GM12878 (cell line): ENCODE results near the gene DNAJC13. TPM values are rescaled to one million over a fixed set of nuclear protein-coding genes. Genes with fewer than 3 reads are reported as not detected.

Source experiments
- ATAC-seq: fragments of 200-7000 bp; cut with Tn5 transposase; 3 replicates; pipeline ENCODE4 v1.9.1; 2020; ENCODE audit warnings: mild to moderate bottlenecking, moderate library complexity
- BruUV-seq: library from RNA; stranded (reverse); fragments of 400-500 nt; replicated peaks from 2 replicates; lab custom pipeline; 2021; lab: Mats Ljungman, UMichigan
- CTCF ChIA-PET: fragments of 300-600 bp; sonication (Branson Sonifier 250); formaldehyde crosslinking; extraction: SDS; loops from one replicate; lab custom pipeline; 2021; ENCODE audit warnings: inconsistent platforms; lab: Yijun Ruan, JAX
- POLR2A ChIA-PET: fragments of 350-600 bp; formaldehyde crosslinking; extraction: SDS; loops from one replicate; lab custom pipeline; 2021; ENCODE audit warnings: inconsistent platforms; lab: Charles Lee
- RAD21 ChIA-PET: fragments of 300-600 bp; sonication (Branson Sonifier 250); formaldehyde crosslinking; loops from one replicate; lab custom pipeline; 2023; ENCODE audit warnings: antibody characterized with exemption; ENCODE audit not compliant: unreplicated experiment; lab: Charles Lee
- SMC1A ChIA-PET: fragments of 300-600 bp; sonication (Branson Sonifier 250); formaldehyde crosslinking; loops from one replicate; lab custom pipeline; 2023; ENCODE audit not compliant: unreplicated experiment, uncharacterized antibody; lab: Charles Lee
- DNase-seq: peaks from one replicate; pipeline ENCODE4 v3.0.0-alpha.2; 2011; ENCODE audit warnings: low read depth, low spot score
- FAIRE-seq: peaks from 3 replicates; lab custom pipeline; 2011; peaks lifted over from hg19 to GRCh38; lab: Jason Lieb, UNC
- H2AFZ ChIP-seq: 2 replicates; pipeline ENCODE4 v1.6.0; 2011; ENCODE audit warnings: low read depth, low read length, control low read depth; ENCODE audit not compliant: control insufficient read depth
- H3K27ac ChIP-seq: 2 replicates; pipeline ENCODE4 v1.5.1; 2011; ENCODE audit warnings: control low read depth; ENCODE audit not compliant: control insufficient read depth, insufficient read depth
- H3K27me3 ChIP-seq, 2 experiments: replicated peaks in 1 of 2; 2 replicates each; pipeline versions ENCODE4 v1.6.0 to v1.6.1; 2011; ENCODE audit warnings: low read length in 1 of 2; ENCODE audit not compliant: control insufficient read depth in 2 of 2, insufficient read depth in 2 of 2
- H3K36me3 ChIP-seq, 2 experiments: 2 replicates each; pipeline ENCODE4 v1.5.1; 2011; ENCODE audit warnings: low read length in 1 of 2; ENCODE audit not compliant: control insufficient read depth in 2 of 2, insufficient read depth in 2 of 2
- H3K4me1 ChIP-seq: 2 replicates; pipeline ENCODE4 v1.6.1; 2011; ENCODE audit warnings: mild to moderate bottlenecking, low read length, moderate library complexity, mixed read lengths; ENCODE audit not compliant: control insufficient read depth, insufficient read depth
- H3K4me2 ChIP-seq: 2 replicates; pipeline ENCODE4 v1.6.0; 2011; ENCODE audit warnings: control low read depth; ENCODE audit not compliant: control insufficient read depth, insufficient read depth
- H3K4me3 ChIP-seq: fragments of 200-600 bp; sonication (generic); 2 replicates; pipeline ENCODE4 v1.5.1; 2016
- H3K79me2 ChIP-seq: 2 replicates; pipeline ENCODE4 v1.6.0; 2011; ENCODE audit warnings: low read length; ENCODE audit not compliant: control insufficient read depth, insufficient read depth
- H3K9ac ChIP-seq: 2 replicates; pipeline ENCODE4 v1.8.0; 2011; ENCODE audit warnings: low read length, control low read depth, mixed read lengths; ENCODE audit not compliant: control insufficient read depth, insufficient read depth
- H3K9me3 ChIP-seq: replicated peaks from 3 replicates; pipeline ENCODE4 v1.5.1; 2011; ENCODE audit warnings: mild to moderate bottlenecking, low read length; ENCODE audit not compliant: control insufficient read depth, insufficient read depth
- H4K20me1 ChIP-seq: 2 replicates; pipeline ENCODE4 v1.6.0; 2011; ENCODE audit not compliant: control insufficient read depth, insufficient read depth
- BCL11A ChIP-seq: IDR thresholded peaks from 2 replicates; pipeline ENCODE4 v1.6.1; 2011; ENCODE audit warnings: low read depth, low read length
- CEBPB ChIP-seq, 2 experiments: fragments of 150-350 bp in 1 of 2; IDR thresholded peaks; 2 replicates each; pipeline ENCODE4 v1.6.1; 2012 to 2014; ENCODE audit warnings: low read depth in 2 of 2, low read length in 2 of 2, borderline replicate concordance in 1 of 2, inconsistent platforms in 1 of 2
- EED ChIP-seq: sonication (generic); IDR thresholded peaks from 2 replicates; pipeline ENCODE4 v1.6.1; 2016; ENCODE audit warnings: antibody characterized with exemption, low read depth
- HDGF ChIP-seq: fragments of 450-650 bp; IDR thresholded peaks from 2 replicates; pipeline ENCODE4 v1.6.1; 2016; ENCODE audit warnings: antibody characterized with exemption
- HSF1 ChIP-seq: fragments of 150-350 bp; IDR thresholded peaks from 2 replicates; pipeline ENCODE4 v1.6.1; 2014; ENCODE audit warnings: mild to moderate bottlenecking, low read depth, low read length
- MYB ChIP-seq: fragments of 150-350 bp; IDR thresholded peaks from 2 replicates; pipeline ENCODE4 v1.6.1; 2014; ENCODE audit warnings: mild to moderate bottlenecking, low read depth, low read length, borderline replicate concordance
- SREBF2 ChIP-seq: IDR thresholded peaks from 2 replicates; pipeline ENCODE4 v1.6.1; 2012; ENCODE audit warnings: mild to moderate bottlenecking, low read length
- SRF ChIP-seq, 2 experiments: IDR thresholded peaks; 2 replicates each; pipeline ENCODE4 v1.6.1; 2011; ENCODE audit warnings: low read depth in 2 of 2, low read length in 2 of 2, mild to moderate bottlenecking in 1 of 2, moderate library complexity in 1 of 2
- TBL1XR1 ChIP-seq: IDR thresholded peaks from 2 replicates; pipeline ENCODE4 v1.6.1; 2012; ENCODE audit warnings: low read depth, low read length, improper control_type of control experiment
- TCF3 ChIP-seq: IDR thresholded peaks from 2 replicates; pipeline ENCODE4 v1.6.1; 2012; ENCODE audit warnings: low read depth, mild to moderate bottlenecking, low read length, borderline replicate concordance; ENCODE audit not compliant: insufficient read depth
- WGBS: methylation state at CpG from one replicate; pipeline ENCODE4 v1.1.6; 2016; ENCODE audit warnings: low lambda C conversion rate; ENCODE audit not compliant: insufficient replicate concordance, insufficient coverage; ENCODE audit errors: missing lambda C conversion rate; 5-methylcytosine and 5-hydroxymethylcytosine counted together
- in situ Hi-C: fragments of 300-500 bp; cut with MboI; formaldehyde crosslinking; loops from 9 replicates; pipeline ENCODE4 v1.14.3; 2018; ENCODE audit warnings: mixed read lengths
- intact Hi-C: fragments of 100-400 bp; cut with micrococcal nuclease; formaldehyde crosslinking; loops from one replicate; pipeline ENCODE4 v1.14.2; 2022; ENCODE audit not compliant: unreplicated experiment
- polyA plus RNA-seq, 11 experiments: library from polyadenylated mRNA; depleted of rRNA in 4 of 11; unstranded in 6 of 11; stranded (reverse) in 5 of 11; fragments of >200 nt; fragmentation: Nextera tagmentation in 4 of 11; fragmentation: Illumina TruSeq in 1 of 11; extraction: Ambion mirVana in 4 of 11; extraction: Trizol in 1 of 11; gene quantifications; 1 replicate in 1 of 11; 2 replicates in 10 of 11; pipeline versions ENCODE4 v1.2.1 to v1.2.3, GENCODE V29; 2011 to 2016; ENCODE audit warnings: inconsistent platforms in 2 of 11, missing spikeins in 2 of 11, low read depth in 1 of 11
- total RNA-seq, 4 experiments: library from RNA; depleted of rRNA in 3 of 4; stranded (reverse); fragments of >200 nt in 3 of 4; fragmentation: Illumina TruSeq in 1 of 4; extraction: Trizol in 1 of 4; gene quantifications; 2 replicates each; pipeline versions ENCODE4 v1.2.1 to v1.2.3, GENCODE V29; 2013 to 2021
- TF ChIP-seq, protein P1 (sequence below): fragments of 450-650 bp; IDR thresholded peaks from 2 replicates; pipeline ENCODE4 v1.6.1; 2017; ENCODE audit warnings: mild to moderate bottlenecking
- TF ChIP-seq, protein P2 (sequence below): fragments of 450-650 bp; IDR thresholded peaks from 2 replicates; pipeline ENCODE4 v1.6.1; 2017; ENCODE audit warnings: borderline replicate concordance
- TF ChIP-seq, protein P3 (sequence below): fragments of 450-650 bp; formaldehyde crosslinking; IDR thresholded peaks from 2 replicates; pipeline ENCODE4 v1.4.0; 2020; ENCODE audit warnings: mild to moderate bottlenecking, moderate library complexity

Gene DNAJC13
- total and polyA plus RNA-seq, 10 of the 15 experiments (the other 5 are each of a cell fraction or from before 2014, with no cell fraction given) = 8.3 to 33.9 (median 17.0) TPM

DNA sequence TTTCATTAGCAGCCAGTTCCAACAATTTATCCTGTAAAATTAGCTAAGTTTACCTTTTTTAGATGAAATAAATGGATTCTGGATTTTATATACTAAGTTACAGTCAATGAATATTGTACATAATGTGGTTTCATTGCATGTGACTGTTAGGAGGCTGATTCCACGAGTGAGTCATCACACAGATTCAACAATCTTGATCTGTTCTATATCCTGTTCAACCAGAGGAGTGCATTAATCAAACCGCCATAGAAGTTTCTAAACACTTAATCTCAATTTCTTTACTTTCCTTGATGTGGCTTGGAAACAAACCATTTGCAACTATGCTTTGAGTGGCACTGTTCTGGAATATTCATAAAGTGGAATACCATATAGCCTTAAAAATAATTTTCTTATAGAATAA lies 15.3 kb downstream of the DNAJC13 start:
- TF ChIP-seq HSF1 = no peak
- no peak for TF ChIP-seq TCF3
- TF ChIP-seq, protein P1, sequence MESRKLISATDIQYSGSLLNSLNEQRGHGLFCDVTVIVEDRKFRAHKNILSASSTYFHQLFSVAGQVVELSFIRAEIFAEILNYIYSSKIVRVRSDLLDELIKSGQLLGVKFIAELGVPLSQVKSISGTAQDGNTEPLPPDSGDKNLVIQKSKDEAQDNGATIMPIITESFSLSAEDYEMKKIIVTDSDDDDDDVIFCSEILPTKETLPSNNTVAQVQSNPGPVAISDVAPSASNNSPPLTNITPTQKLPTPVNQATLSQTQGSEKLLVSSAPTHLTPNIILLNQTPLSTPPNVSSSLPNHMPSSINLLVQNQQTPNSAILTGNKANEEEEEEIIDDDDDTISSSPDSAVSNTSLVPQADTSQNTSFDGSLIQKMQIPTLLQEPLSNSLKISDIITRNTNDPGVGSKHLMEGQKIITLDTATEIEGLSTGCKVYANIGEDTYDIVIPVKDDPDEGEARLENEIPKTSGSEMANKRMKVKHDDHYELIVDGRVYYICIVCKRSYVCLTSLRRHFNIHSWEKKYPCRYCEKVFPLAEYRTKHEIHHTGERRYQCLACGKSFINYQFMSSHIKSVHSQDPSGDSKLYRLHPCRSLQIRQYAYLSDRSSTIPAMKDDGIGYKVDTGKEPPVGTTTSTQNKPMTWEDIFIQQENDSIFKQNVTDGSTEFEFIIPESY = no peak
- TF ChIP-seq, protein P2, sequence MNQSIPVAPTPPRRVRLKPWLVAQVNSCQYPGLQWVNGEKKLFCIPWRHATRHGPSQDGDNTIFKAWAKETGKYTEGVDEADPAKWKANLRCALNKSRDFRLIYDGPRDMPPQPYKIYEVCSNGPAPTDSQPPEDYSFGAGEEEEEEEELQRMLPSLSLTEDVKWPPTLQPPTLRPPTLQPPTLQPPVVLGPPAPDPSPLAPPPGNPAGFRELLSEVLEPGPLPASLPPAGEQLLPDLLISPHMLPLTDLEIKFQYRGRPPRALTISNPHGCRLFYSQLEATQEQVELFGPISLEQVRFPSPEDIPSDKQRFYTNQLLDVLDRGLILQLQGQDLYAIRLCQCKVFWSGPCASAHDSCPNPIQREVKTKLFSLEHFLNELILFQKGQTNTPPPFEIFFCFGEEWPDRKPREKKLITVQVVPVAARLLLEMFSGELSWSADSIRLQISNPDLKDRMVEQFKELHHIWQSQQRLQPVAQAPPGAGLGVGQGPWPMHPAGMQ = no peak
- no peak for TF ChIP-seq TBL1XR1
- TF ChIP-seq HDGF = no peak
- TF ChIP-seq CEBPB (IDR thresholded peaks at IDR 0.05; ENCODE audit: borderline replicate concordance in 1 of 2, low read depth in 2 of 2, low read length in 2 of 2) = no peak
- TF ChIP-seq SREBF2 = no peak
- TF ChIP-seq, protein P3, sequence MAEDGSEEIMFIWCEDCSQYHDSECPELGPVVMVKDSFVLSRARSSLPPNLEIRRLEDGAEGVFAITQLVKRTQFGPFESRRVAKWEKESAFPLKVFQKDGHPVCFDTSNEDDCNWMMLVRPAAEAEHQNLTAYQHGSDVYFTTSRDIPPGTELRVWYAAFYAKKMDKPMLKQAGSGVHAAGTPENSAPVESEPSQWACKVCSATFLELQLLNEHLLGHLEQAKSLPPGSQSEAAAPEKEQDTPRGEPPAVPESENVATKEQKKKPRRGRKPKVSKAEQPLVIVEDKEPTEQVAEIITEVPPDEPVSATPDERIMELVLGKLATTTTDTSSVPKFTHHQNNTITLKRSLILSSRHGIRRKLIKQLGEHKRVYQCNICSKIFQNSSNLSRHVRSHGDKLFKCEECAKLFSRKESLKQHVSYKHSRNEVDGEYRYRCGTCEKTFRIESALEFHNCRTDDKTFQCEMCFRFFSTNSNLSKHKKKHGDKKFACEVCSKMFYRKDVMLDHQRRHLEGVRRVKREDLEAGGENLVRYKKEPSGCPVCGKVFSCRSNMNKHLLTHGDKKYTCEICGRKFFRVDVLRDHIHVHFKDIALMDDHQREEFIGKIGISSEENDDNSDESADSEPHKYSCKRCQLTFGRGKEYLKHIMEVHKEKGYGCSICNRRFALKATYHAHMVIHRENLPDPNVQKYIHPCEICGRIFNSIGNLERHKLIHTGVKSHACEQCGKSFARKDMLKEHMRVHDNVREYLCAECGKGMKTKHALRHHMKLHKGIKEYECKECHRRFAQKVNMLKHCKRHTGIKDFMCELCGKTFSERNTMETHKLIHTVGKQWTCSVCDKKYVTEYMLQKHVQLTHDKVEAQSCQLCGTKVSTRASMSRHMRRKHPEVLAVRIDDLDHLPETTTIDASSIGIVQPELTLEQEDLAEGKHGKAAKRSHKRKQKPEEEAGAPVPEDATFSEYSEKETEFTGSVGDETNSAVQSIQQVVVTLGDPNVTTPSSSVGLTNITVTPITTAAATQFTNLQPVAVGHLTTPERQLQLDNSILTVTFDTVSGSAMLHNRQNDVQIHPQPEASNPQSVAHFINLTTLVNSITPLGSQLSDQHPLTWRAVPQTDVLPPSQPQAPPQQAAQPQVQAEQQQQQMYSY (CRISPR knock-in tag) = no peak
- TF ChIP-seq SRF (IDR thresholded peaks at IDR 0.05; ENCODE audit: low read depth in 2 of 2, low read length in 2 of 2) = no peak
- TF ChIP-seq MYB = no peak
- no peak for TF ChIP-seq EED
- no peak for TF ChIP-seq BCL11A
- in situ Hi-C loops = no loop called here
- H3K79me2 ChIP-seq = no peaks in the 10 kb centered on the region; the same call in 1 of the 2 replicates
- H4K20me1 ChIP-seq = no peaks in the 10 kb centered on the region
- H3K4me3 ChIP-seq = no peak overlapping the region
- no peaks in the 10 kb centered on the region for H3K27me3 ChIP-seq
- no peak overlapping the region for H3K4me2 ChIP-seq
- H3K36me3 ChIP-seq = peaks cover 0 to 3% of the 10 kb centered on the region in 2 experiments; a peak in 1 of 4 replicates
- ChIA-PET CTCF (interaction anchor here (1.2 kb wide), 1 partner anchor 13 kb away, joined by 5 read pairs; no protein-coding TSS in a partner anchor), POLR2A (no interaction called here), RAD21 (no interaction called here), SMC1A (interaction anchor here (1.1 to 1.3 kb wide), 5 partner anchors 8 to 55 kb away, joined by 3 to 5 read pairs (median 3); no protein-coding TSS in a partner anchor)
- WGBS = 52% methylated on average over 2 of the region's 2 CpGs
- H3K9ac ChIP-seq = no peak overlapping the region
- intact Hi-C loops = no loop called here
- no peak overlapping the region for H3K27ac ChIP-seq
- H2AFZ ChIP-seq = no peak overlapping the region
- no TSS peak for BruUV-seq
- H3K9me3 ChIP-seq = no peaks in the 10 kb centered on the region
- no peaks in the 10 kb centered on the region for H3K4me1 ChIP-seq
- no peak for FAIRE-seq
- no peak for ATAC-seq
- no peak for DNase-seq
